SHP77 treated with DMSO at 0.1 percent for 48 hours (cell line): ENCODE data around the gene APOF.
"Not testable (repeated sequence)": the region's sequence is repeated elsewhere in the genome, so short reads cannot be mapped to it uniquely, and the experiment has no call there.

Experiments used
- DNase-seq: peaks from one replicate; lab custom pipeline; 2025; lab: John Stamatoyannopoulos, UW

The APOF gene

DNA sequence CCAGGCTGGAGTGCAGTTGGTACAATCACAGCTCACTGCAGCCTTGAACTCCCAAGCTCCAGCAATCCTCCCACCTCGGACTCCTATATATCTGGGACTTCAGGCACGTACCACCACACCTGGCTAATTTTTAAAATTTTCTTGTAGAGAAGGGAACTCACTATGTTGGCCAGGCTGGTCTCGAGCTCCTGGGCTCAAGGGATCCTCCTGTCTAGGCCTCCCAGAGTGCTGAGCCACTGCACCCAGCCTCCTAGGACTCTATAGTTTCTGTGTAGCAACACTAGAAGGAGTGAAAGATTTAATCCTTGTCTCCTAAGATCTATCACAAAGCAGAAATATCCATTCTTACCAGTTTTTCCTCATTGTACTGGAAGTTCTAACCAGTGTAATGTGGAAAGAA lies 4.3 kb upstream of the APOF start:
- no peak for DNase-seq

- no peak for DNase-seq
Observed at GRCh38 chr12:56361487-56362129, 1.0 kb downstream of the APOF start.

DNA sequence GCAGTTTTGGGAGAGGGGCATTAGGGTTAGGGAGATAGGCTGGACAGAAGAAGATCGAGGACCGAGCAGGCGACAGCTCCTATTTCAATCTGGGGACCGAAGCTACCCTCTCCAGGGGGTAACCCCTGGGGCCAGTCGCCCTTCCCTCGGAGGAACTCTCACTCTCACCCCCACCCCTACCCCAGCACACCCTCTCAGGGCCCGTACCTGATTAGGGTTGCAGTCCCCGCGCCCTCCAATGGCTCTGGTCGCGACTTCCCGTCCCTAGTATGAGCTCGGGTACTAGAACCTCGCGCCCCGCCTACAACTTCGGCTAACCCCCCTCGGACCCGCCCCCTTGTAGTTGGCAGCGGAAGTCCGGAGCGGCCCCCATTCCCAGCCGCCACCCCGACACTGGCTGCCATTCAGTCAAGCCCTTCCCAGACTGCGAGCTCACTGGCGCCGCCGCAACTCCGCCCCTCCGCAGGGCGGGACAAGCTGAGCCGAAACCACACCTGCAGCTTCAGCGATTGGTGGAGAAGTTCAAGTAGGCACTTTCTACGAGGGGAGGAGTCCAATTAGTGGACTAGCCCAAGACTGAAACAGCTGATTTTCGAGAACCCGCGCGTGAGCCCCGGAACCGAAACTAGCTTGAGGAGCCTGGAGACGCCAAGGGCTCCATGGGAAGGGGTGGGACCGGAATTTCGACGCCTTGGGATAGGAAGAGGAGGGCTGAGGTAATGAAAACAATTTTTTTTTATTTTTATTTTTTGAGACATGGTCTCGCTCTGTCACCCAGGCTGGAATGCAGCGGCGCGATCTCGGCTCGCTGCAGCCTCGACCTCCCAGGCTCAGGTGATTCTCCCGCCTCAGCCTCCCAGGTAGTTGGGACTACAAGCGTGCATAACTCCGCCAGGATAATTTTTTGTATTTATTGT lies 2.5 kb downstream of the APOF start, which contains the start of gene STAT2:
TSS of gene STAT2 (minus strand) at position 257 of the 917 bp plus-strand sequence. CDS start 3,536 bp downstream, outside the sequence.
- peak; percentile 96 for DNase-seq

DNA sequence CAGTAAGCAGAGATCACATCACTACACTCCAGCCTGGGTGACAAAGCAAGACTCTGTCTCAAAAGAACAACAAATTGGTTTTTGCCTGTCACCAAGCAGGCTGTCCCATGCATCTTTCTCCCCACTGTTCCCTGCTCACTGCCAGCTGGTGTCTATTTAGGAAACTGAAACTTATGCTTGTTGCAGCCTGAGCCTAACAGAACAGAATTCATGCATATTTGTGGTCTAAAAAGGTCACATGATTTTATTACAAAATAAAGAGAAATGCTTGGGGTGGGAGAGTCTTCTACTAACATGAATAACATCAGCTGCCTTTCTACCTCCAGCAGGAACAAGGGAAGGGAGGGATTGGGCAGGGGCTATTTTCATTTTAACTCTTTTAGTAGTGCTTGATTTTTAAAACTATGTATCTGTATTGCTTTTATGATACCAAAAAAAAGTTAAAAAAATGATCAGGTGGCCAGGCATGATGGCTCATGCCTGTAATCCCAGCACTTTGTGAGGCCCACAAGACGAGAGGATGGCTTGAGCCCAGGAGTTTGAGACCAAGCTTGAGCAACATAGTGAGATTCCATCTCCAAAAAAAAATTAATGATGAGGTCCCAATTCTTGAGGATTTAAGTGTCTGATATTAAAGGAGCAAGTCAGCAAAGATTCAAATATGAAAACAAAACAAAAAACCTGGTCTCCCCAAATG lies 3.7 kb downstream of the APOF start:
- no peak for DNase-seq

- DNase-seq, result no peak
Observed at GRCh38 chr12:56351325-56351724, 11.3 kb downstream of the APOF start.

- no peak for DNase-seq
Observed at GRCh38 chr12:56350662-56351061, 12.0 kb downstream of the APOF start.

- no peak for DNase-seq
Observed at GRCh38 chr12:56348776-56349175, 13.9 kb downstream of the APOF start.

GRCh38 chr12:56347255-56347654 lies 15.4 kb downstream of the APOF start:
- not testable (repeated sequence) for DNase-seq

DNA sequence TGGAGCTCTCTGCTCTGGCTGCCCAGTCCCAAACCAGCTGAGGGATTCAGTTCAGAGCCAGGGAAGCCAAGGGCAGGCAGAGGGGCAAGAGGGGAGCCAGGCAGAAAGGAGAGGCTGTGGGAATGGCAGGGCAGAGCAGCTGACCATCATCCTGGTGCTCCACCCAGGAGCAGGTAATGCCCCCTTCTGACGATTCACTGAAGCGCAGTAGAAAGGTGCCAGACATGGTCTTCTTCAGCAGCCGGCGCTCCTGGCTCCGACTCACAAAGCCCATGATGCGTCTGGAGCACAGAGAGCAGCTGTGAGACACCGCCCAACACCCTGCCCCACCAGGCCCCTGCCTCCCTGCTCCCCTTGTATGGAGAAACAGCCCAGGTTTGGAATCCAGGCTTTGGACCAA lies 16.0 kb downstream of the APOF start:
- no peak for DNase-seq

- DNase-seq, result not testable (repeated sequence)
Observed at GRCh38 chr12:56342290-56342689, 20.4 kb downstream of the APOF start.

GRCh38 chr12:56341616-56342015 lies 21.0 kb downstream of the APOF start:
- no peak for DNase-seq

DNA sequence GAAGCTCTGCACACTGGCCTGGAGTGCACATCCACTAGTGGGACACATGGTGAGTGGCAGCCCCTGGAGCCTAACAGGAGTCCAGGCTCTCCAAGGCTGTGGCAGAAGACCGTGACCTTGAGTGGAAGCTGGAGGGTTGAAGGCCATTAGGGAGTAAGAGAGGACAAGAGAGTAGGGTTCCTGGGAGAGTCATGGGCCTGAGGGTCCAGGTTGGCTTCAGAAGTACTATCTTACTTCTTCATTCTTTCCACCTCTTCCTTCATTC lies 23.6 kb downstream of the APOF start:
- no peak for DNase-seq

- DNase-seq, result no peak
Observed at GRCh38 chr12:56338308-56339157, 24.1 kb downstream of the APOF start, which contains the start of gene IL23A. IL23A (plus strand) TSS chr12:56338884; CDS start chr12:56339045, 161 bp downstream.

DNA sequence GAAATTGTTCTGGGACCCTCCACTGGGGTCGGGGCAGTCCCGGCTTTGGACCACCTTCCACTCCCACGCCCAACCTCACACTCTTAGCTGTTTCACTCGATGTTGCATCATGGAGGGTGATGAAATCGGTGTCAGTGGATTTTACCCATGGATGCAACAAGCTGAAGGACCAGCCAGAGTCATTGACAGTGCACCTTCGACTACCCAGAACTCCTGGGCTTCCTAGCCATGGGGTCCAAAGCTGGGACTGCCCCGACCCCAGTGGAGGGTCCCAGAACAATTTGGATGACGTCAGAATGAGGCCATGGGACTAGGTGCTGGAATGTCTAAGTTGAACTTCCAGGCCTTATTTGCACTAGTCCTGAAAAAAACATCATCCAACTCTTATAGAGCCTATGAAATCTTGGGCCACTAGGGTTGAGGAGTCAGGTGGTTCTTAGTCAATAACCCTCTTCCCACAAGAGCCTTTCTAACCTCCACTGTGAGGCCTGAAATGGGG lies 24.9 kb downstream of the APOF start:
- DNase-seq, result no peak

- no peak for DNase-seq
Observed at GRCh38 chr12:56336361-56337167, 26.1 kb downstream of the APOF start.

- DNase-seq, result not testable (repeated sequence)
Observed at GRCh38 chr12:56335527-56335926, 27.1 kb downstream of the APOF start.

DNA sequence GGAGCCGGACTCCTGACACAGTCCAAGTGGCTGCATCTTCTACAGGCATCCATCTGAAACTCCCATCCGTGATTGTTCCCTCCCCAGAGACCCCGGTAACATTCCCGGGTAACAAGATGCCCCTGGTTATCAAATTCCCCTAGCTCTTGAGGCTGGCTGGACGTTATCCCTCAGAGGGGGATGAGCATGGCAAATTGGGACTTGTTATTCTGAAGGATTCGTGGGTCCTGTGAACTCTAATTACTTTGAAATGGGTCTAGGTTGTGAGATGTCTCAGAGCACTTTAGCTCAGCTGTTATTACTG lies 28.2 kb downstream of the APOF start:
- no peak for DNase-seq

DNA sequence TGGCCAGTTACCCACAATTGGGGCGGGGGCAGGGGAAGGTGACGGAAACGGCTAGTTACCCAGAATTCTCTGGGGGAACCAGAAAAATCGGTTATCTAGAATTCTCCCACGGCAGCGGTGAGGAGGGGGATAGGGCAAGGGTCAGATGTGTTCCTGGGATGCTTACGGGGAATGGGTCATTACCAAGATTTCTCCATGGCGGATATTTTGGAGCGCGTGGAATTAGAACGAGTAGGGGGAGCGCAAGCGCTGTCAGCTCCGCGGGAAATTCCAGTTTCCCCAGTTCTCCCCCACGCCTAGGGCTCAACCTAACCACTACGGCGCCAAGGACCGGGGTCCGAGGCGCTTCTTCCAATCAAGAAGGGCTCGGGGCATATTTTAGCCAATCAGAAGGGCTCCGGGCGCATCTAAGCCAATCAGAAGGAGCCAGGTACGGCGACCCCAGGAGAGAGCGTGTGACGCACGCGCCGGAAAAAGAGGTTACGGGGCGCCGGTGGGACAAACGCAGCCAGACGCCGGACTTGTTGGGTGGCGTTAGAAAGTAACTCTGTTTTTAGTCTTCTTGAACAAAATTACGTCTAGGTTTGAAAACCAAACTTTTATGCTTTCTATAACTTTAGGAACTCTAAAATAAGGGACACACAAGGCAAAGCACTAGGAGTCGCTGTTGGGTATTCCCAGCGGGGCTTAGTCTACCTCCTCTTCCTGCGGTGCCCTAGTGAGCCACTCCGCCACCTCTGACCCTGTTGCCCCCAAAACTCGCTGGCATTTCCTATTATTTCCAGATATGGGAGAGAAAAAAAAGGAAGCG lies 28.8 kb downstream of the APOF start, which contains the start of gene PAN2:
TSS of gene PAN2 (minus strand) at position 322 of the 811 bp plus-strand sequence. CDS start 906 bp downstream, outside the sequence.
- DNase-seq, result peak; percentile 89

DNA sequence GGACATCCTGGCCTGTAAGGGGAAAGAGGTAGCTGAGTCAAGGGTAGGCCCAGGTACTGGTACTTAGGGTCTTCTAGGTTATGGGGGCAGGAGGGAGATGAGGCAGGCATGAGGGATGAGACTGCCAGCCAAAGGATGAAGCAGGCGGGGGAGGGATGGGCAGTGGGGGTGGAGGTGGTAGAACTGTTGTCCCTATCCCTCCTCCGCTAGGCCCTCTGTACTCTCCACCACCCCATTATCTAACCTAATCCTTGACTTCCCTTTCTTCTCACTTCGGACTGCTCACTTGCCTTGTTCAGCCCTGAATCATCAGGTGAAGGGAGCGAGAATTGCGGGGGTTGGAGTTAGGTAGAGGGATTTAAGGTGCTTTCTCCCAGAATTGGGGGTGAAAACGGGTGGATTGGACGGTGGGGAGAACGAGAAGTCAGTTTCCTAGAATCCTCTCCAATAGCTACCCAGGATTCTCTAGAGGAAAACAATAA lies 29.4 kb downstream of the APOF start:
- no peak for DNase-seq
